Keratinocyte (primary cell): ENCODE results near the gene SLX4. TPM values are rescaled to one million over a fixed set of nuclear protein-coding genes. Genes with fewer than 3 reads are reported as not detected.

Experiments used
- DNase-seq: peaks from one replicate; pipeline ENCODE4 v3.0.0-alpha.2; 2011; ENCODE audit warnings: low read depth, missing footprints, low spot score
- FAIRE-seq: peaks from 2 replicates; lab custom pipeline; 2011; peaks lifted over from hg19 to GRCh38; lab: Jason Lieb, UNC
- H2AFZ ChIP-seq: 2 replicates; pipeline ENCODE4 v1.6.0; 2012; ENCODE audit warnings: low read length, control low read depth, inconsistent platforms; ENCODE audit not compliant: control insufficient read depth
- H3K27ac ChIP-seq: 2 replicates; pipeline ENCODE4 v1.5.1; 2011; ENCODE audit warnings: low read length; ENCODE audit not compliant: control insufficient read depth, insufficient read depth
- H3K27me3 ChIP-seq: 3 replicates; pipeline ENCODE4 v1.6.0; 2011; ENCODE audit warnings: low read length; ENCODE audit not compliant: control insufficient read depth, insufficient read depth; ENCODE audit errors: extremely low read depth
- H3K36me3 ChIP-seq, 2 experiments: 2 replicates in 1 of 2; 3 replicates in 1 of 2; pipeline ENCODE4 v1.5.1; 2011; ENCODE audit warnings: low read length in 2 of 2, mild to moderate bottlenecking in 1 of 2; ENCODE audit not compliant: control insufficient read depth in 2 of 2, insufficient read depth in 2 of 2; ENCODE audit errors: extremely low read depth in 1 of 2
- H3K4me1 ChIP-seq: 3 replicates; pipeline ENCODE4 v1.5.1; 2011; ENCODE audit warnings: low read length; ENCODE audit not compliant: control insufficient read depth, insufficient read depth; ENCODE audit errors: extremely low read depth
- H3K4me2 ChIP-seq: 3 replicates; pipeline ENCODE4 v1.6.0; 2011; ENCODE audit warnings: low read depth, low read length; ENCODE audit not compliant: control insufficient read depth, insufficient read depth; ENCODE audit errors: extremely low read depth
- H3K4me3 ChIP-seq, 3 experiments: fragments of 200-600 bp in 1 of 3; sonication (generic) in 1 of 3; 2 replicates in 2 of 3; 3 replicates in 1 of 3; pipeline ENCODE4 v1.5.1; 2011 to 2016; ENCODE audit warnings: low read length in 3 of 3, mild to moderate bottlenecking in 3 of 3, control low read depth in 2 of 3, inconsistent platforms in 1 of 3, low read depth in 1 of 3, mixed read lengths in 1 of 3, mixed run types in 1 of 3, moderate library complexity in 1 of 3; ENCODE audit not compliant: control insufficient read depth in 2 of 3, insufficient read depth in 2 of 3; ENCODE audit errors: extremely low read depth in 1 of 3
- H3K79me2 ChIP-seq: 2 replicates; pipeline ENCODE4 v1.6.0; 2012; ENCODE audit warnings: low read length; ENCODE audit not compliant: control insufficient read depth, insufficient read depth
- H3K9ac ChIP-seq: 3 replicates; pipeline ENCODE4 v1.6.0; 2011; ENCODE audit warnings: low read length; ENCODE audit not compliant: control insufficient read depth, insufficient read depth; ENCODE audit errors: extremely low read depth
- H3K9me1 ChIP-seq: 3 replicates; pipeline ENCODE4 v1.6.0; 2011; ENCODE audit warnings: low read length; ENCODE audit not compliant: control insufficient read depth, insufficient read depth; ENCODE audit errors: extremely low read depth
- H3K9me3 ChIP-seq: 2 replicates; pipeline ENCODE4 v1.5.1; 2012; ENCODE audit warnings: low read depth, low read length; ENCODE audit not compliant: control insufficient read depth
- H4K20me1 ChIP-seq: 3 replicates; pipeline ENCODE4 v1.6.0; 2011; ENCODE audit warnings: low read length; ENCODE audit not compliant: control insufficient read depth, insufficient read depth; ENCODE audit errors: extremely low read depth
- EZH2 ChIP-seq: IDR thresholded peaks from one replicate; pipeline ENCODE4 v1.6.1; 2012; ENCODE audit warnings: inconsistent platforms, mild to moderate bottlenecking, low read length, moderate library complexity
- dilution Hi-C: fragments of 300-500 bp; cut with MboI; formaldehyde crosslinking; loops from one replicate; pipeline ENCODE4 v1.7.0; 2020; ENCODE audit warnings: low sequenced_read_pairs; ENCODE audit not compliant: extremely low pct_ligation_motif_present
- polyA plus RNA-seq, 5 experiments: library from polyadenylated mRNA; depleted of rRNA in 3 of 5; stranded (reverse) in 3 of 5; stranded (forward) in 1 of 5; unstranded in 1 of 5; fragments of >200 nt; gene quantifications; 1 replicate in 1 of 5; 2 replicates in 3 of 5; 3 replicates in 1 of 5; pipeline versions ENCODE4 v1.2.1 to v1.2.3, GENCODE V29; 2011 to 2012; ENCODE audit warnings: missing spikeins in 2 of 5, low read depth in 1 of 5, low replicate concordance in 1 of 5
- TF ChIP-seq, protein P1 (sequence below), 3 experiments: IDR thresholded peaks in 1 of 3; conservative IDR thresholded peaks in 1 of 3; optimal IDR thresholded peaks in 1 of 3; 2 replicates in 2 of 3; 3 replicates in 1 of 3; pipeline versions ENCODE3 to v1.5.1; 2011; ENCODE audit warnings: low read length in 3 of 3, mild to moderate bottlenecking in 3 of 3, moderate library complexity in 2 of 3, control low read depth in 1 of 3, inconsistent platforms in 1 of 3; ENCODE audit not compliant: insufficient read depth in 2 of 3; ENCODE audit errors: extremely low read depth in 1 of 3

SLX4 gene
- polyA plus RNA-seq, 1 donor (not counting 4 experiments of a cell fraction or from before 2014, with no cell fraction given): 2.0 TPM

DNA sequence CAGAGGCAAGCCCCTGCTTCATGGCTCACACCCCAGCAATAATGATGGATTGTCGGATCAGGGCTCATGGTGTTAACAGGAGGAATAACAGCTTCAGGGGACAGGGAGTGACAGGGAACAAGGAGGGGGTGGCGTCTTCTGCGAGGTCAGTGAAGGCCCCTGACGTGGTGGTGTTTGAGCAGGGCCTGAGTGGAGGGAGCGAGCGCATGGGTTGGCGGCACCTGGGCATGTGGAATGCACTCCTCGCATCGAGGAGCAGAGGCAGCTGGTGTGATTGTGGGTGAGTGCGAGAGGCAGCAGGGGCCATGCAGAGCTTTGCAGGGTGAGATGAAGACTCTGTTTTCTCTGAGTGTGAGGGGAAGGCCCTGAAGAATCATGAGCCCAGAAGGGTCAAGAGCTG is 77.3 kb downstream of the SLX4 start:
- no peak overlapping the region for H2AFZ ChIP-seq
- H3K9me1 ChIP-seq: no peaks in the 10 kb centered on the region
- H3K4me2 ChIP-seq: no peak overlapping the region
- no peak overlapping the region for H3K9ac ChIP-seq
- dilution Hi-C loops: no loop called here
- no peaks in the 10 kb centered on the region for H3K4me1 ChIP-seq
- no peak overlapping the region for H3K4me3 ChIP-seq
- DNase-seq: no peak
- no peak for FAIRE-seq
- no peaks in the 10 kb centered on the region for H3K79me2 ChIP-seq
- H3K27me3 ChIP-seq: no peaks in the 10 kb centered on the region
- TF ChIP-seq, protein P1, sequence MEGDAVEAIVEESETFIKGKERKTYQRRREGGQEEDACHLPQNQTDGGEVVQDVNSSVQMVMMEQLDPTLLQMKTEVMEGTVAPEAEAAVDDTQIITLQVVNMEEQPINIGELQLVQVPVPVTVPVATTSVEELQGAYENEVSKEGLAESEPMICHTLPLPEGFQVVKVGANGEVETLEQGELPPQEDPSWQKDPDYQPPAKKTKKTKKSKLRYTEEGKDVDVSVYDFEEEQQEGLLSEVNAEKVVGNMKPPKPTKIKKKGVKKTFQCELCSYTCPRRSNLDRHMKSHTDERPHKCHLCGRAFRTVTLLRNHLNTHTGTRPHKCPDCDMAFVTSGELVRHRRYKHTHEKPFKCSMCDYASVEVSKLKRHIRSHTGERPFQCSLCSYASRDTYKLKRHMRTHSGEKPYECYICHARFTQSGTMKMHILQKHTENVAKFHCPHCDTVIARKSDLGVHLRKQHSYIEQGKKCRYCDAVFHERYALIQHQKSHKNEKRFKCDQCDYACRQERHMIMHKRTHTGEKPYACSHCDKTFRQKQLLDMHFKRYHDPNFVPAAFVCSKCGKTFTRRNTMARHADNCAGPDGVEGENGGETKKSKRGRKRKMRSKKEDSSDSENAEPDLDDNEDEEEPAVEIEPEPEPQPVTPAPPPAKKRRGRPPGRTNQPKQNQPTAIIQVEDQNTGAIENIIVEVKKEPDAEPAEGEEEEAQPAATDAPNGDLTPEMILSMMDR (optimal IDR thresholded peaks at IDR 0.05 in 1 of 3, IDR thresholded peaks at IDR 0.05 in 1 of 3, conservative IDR thresholded peaks at IDR 0.05 in 1 of 3; ENCODE audit: extremely low read depth in 1 of 3, insufficient read depth in 2 of 3, low read length in 3 of 3): no peak
- no peak for TF ChIP-seq EZH2
- no peaks in the 10 kb centered on the region for H4K20me1 ChIP-seq
- peaks cover 15 to 24% of the 10 kb centered on the region in 2 experiments for H3K36me3 ChIP-seq
- no peaks in the 10 kb centered on the region for H3K9me3 ChIP-seq
- no peak overlapping the region for H3K27ac ChIP-seq

DNA sequence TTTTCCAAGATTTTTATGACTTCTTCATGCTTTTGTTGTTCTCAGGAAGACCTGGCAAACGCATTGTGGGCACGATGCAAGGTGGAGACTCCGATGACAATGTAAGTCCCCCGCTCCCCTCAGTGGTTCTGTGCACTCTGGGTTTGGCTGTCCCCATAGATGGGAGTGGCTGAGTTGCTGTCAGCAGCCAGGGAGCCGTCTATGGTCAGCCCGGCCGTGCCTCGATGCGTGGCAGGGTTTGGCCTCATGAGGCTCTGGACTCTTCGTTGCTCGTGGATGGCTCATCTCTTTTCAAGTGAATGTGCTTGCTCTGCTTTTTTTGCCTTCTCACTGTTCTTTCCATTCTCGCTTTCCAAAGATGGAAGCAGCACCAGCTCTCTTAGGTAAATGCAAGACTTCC is 78.7 kb downstream of the SLX4 start:
- FAIRE-seq: no peak
- no peak overlapping the region for H3K27ac ChIP-seq
- no peaks in the 10 kb centered on the region for H4K20me1 ChIP-seq
- no peak overlapping the region for H3K4me2 ChIP-seq
- DNase-seq: no peak
- H3K9me3 ChIP-seq: no peaks in the 10 kb centered on the region
- no peaks in the 10 kb centered on the region for H3K27me3 ChIP-seq
- H3K79me2 ChIP-seq: no peaks in the 10 kb centered on the region
- H3K9me1 ChIP-seq: no peaks in the 10 kb centered on the region
- no peaks in the 10 kb centered on the region for H3K4me1 ChIP-seq
- H3K36me3 ChIP-seq: peaks cover 15 to 18% of the 10 kb centered on the region in 2 experiments
- TF ChIP-seq, protein P1 (optimal IDR thresholded peaks at IDR 0.05 in 1 of 3, IDR thresholded peaks at IDR 0.05 in 1 of 3, conservative IDR thresholded peaks at IDR 0.05 in 1 of 3; ENCODE audit: extremely low read depth in 1 of 3, insufficient read depth in 2 of 3, low read length in 3 of 3): no peak
- TF ChIP-seq EZH2: no peak
- H2AFZ ChIP-seq: no peak overlapping the region
- H3K4me3 ChIP-seq: no peak overlapping the region
- H3K9ac ChIP-seq: no peak overlapping the region
- dilution Hi-C loops: no loop called here

Other genes with a start within 250 kb of the SLX4 start
- gene ZSCAN32, start 210.6 kb downstream of the SLX4 start, polyA plus RNA-seq: 17.2 to 21.7 TPM (median 17.3 TPM) in 3 replicates
- gene ZNF174, start 210.4 kb downstream of the SLX4 start, polyA plus RNA-seq: 6.0 to 9.2 TPM (median 8.0 TPM) in 3 replicates
- 1.4 to 1.7 TPM (median 1.5 TPM) in 3 replicates for gene ZNF597, start 168.1 kb downstream of the SLX4 start, polyA plus RNA-seq
- 19.4 to 30.3 TPM (median 29.0 TPM) in 3 replicates for gene NAA60, start 167.9 kb downstream of the SLX4 start, polyA plus RNA-seq
- gene C16orf90, start 116.1 kb downstream of the SLX4 start, polyA plus RNA-seq: not detected in 3 replicates
- 10.3 to 27.4 TPM (median 17.9 TPM) in 3 replicates for gene CLUAP1, start 110.6 kb downstream of the SLX4 start, polyA plus RNA-seq
- 0.04 TPM in 1 of 3 replicates, not detected in the others for gene NLRC3, start 34.2 kb downstream of the SLX4 start, polyA plus RNA-seq
- 3.0 to 10.8 TPM (median 5.2 TPM) in 3 replicates for gene DNASE1, start 43.1 kb upstream of the SLX4 start, polyA plus RNA-seq
- gene TRAP1, start 105.9 kb upstream of the SLX4 start, polyA plus RNA-seq: 92.1 to 136 TPM (median 106 TPM) in 3 replicates